ENCODE results near the gene CCDC6. TPM values are rescaled to one million over a fixed set of nuclear protein-coding genes. Genes with fewer than 3 reads are reported as not detected.
"Not testable (repeated sequence)": the region's sequence is repeated elsewhere in the genome, so short reads cannot be mapped to it uniquely, and the experiment has no call there.

The CCDC6 gene
- total RNA-seq, 1 experiment from 2014 or later: 116 TPM

- H3K27ac Mint-ChIP-seq (ENCODE audit: unreplicated experiment): peak overlapping the region; percentile 52
- Histone ChIP-seq H3K4me3 (ENCODE audit: low read depth, low read length) (no peak overlapping the region), H3K4me1 (peaks cover 19% of the 10 kb centered on the region), H3K36me3 (ENCODE audit: control insufficient read depth, insufficient read depth, low read length) (0 out of 2 replicates have a peak, but pooled peaks cover 2% of the 10 kb centered on the region), H3K27me3 (replicated peaks; ENCODE audit: control insufficient read depth, insufficient read depth, low read length) (no peaks in the 10 kb centered on the region), H3K9me3 (no peaks in the 10 kb centered on the region)
- H3K9me3 Mint-ChIP-seq (ENCODE audit: unreplicated experiment): no peaks in the 10 kb centered on the region
- peaks cover 32% of the 10 kb centered on the region for H3K4me1 Mint-ChIP-seq (ENCODE audit: low read depth, unreplicated experiment)
- ChIA-PET POLR2A (interaction anchor here (0.7 kb wide), 1 partner anchor 18 kb away, joined by 3 read pairs; the partner anchor contains the start of gene CCDC6), CTCF (interaction anchor here (0.7 to 2.2 kb wide), 3 partner anchors 18 to 57 kb away, joined by 3 to 13 read pairs (median 7); partner anchors contain the start of gene CCDC6)
- DNase-seq: peak; percentile 46 to 60
- no peak overlapping the region for H3K4me3 Mint-ChIP-seq (ENCODE audit: unreplicated experiment)
- no peaks in the 10 kb centered on the region for H3K27me3 Mint-ChIP-seq (ENCODE audit: insufficient read depth, unreplicated experiment)
- BruUV-seq (replicated peaks): no TSS peak
- H3K36me3 Mint-ChIP-seq (ENCODE audit: insufficient read depth, unreplicated experiment): peaks cover 48% of the 10 kb centered on the region
- intact Hi-C loops (cut with micrococcal nuclease; ENCODE audit: unreplicated experiment): no loop called here
- TF ChIP-seq CTCF (IDR thresholded peaks at IDR 0.05; ENCODE audit: insufficient read depth in 1 of 2, low read depth in 1 of 2, low read length in 1 of 2, severe bottlenecking in 1 of 2, unreplicated experiment in 1 of 2): no peak
Observed at GRCh38 chr10:59887972-59888640, 18.2 kb downstream of the CCDC6 start.

- ChIA-PET POLR2A (no interaction called here), CTCF (no interaction called here)
- BruUV-seq (replicated peaks): no TSS peak
- intact Hi-C loops (cut with micrococcal nuclease; ENCODE audit: unreplicated experiment): no loop called here
- no peak overlapping the region for H3K4me3 Mint-ChIP-seq (ENCODE audit: unreplicated experiment)
- no peak overlapping the region for H3K27ac Mint-ChIP-seq (ENCODE audit: unreplicated experiment)
- no peak overlapping the region for H3K4me3 ChIP-seq (ENCODE audit: low read depth, low read length)
- no peaks in the 10 kb centered on the region for H3K9me3 Mint-ChIP-seq (ENCODE audit: unreplicated experiment)
- TF ChIP-seq CTCF (IDR thresholded peaks at IDR 0.05; ENCODE audit: insufficient read depth in 1 of 2, low read depth in 1 of 2, low read length in 1 of 2, severe bottlenecking in 1 of 2, unreplicated experiment in 1 of 2): no peak
- H3K4me1 ChIP-seq: peaks cover 19% of the 10 kb centered on the region
- 0 out of 2 replicates have a peak, but pooled peaks cover 2% of the 10 kb centered on the region for H3K36me3 ChIP-seq (ENCODE audit: control insufficient read depth, insufficient read depth, low read length)
- DNase-seq: no peak
- H3K27me3 Mint-ChIP-seq (ENCODE audit: insufficient read depth, unreplicated experiment): no peaks in the 10 kb centered on the region
- no peaks in the 10 kb centered on the region for H3K9me3 ChIP-seq
- H3K27me3 ChIP-seq (replicated peaks; ENCODE audit: control insufficient read depth, insufficient read depth, low read length): no peaks in the 10 kb centered on the region
- peaks cover 32% of the 10 kb centered on the region for H3K4me1 Mint-ChIP-seq (ENCODE audit: low read depth, unreplicated experiment)
- peaks cover 48% of the 10 kb centered on the region for H3K36me3 Mint-ChIP-seq (ENCODE audit: insufficient read depth, unreplicated experiment)
Observed at GRCh38 chr10:59887006-59887405, 19.4 kb downstream of the CCDC6 start.

- peaks cover 39% of the 10 kb centered on the region for H3K4me1 Mint-ChIP-seq (ENCODE audit: low read depth, unreplicated experiment)
- DNase-seq: no peak
- H3K4me3 Mint-ChIP-seq (ENCODE audit: unreplicated experiment): no peak overlapping the region
- H3K27me3 Mint-ChIP-seq (ENCODE audit: insufficient read depth, unreplicated experiment): no peaks in the 10 kb centered on the region
- Histone ChIP-seq H3K4me3 (ENCODE audit: low read depth, low read length) (no peak overlapping the region), H3K4me1 (peaks cover 19% of the 10 kb centered on the region), H3K27me3 (replicated peaks; ENCODE audit: control insufficient read depth, insufficient read depth, low read length) (no peaks in the 10 kb centered on the region), H3K36me3 (ENCODE audit: control insufficient read depth, insufficient read depth, low read length) (0 out of 2 replicates have a peak, but pooled peaks cover 2% of the 10 kb centered on the region), H3K9me3 (no peaks in the 10 kb centered on the region)
- TF ChIP-seq CTCF (IDR thresholded peaks at IDR 0.05; ENCODE audit: insufficient read depth in 1 of 2, low read depth in 1 of 2, low read length in 1 of 2, severe bottlenecking in 1 of 2, unreplicated experiment in 1 of 2): no peak
- CTCF ChIA-PET: interaction anchor here (0.6 kb wide), 1 partner anchor 171 kb away, joined by 4 read pairs; no protein-coding TSS in a partner anchor
- no peak overlapping the region for H3K27ac Mint-ChIP-seq (ENCODE audit: unreplicated experiment)
- BruUV-seq (replicated peaks): no TSS peak
- H3K36me3 Mint-ChIP-seq (ENCODE audit: insufficient read depth, unreplicated experiment): peaks cover 47% of the 10 kb centered on the region
- POLR2A ChIA-PET: no interaction called here
- intact Hi-C loops (cut with micrococcal nuclease; ENCODE audit: unreplicated experiment): no loop called here
- H3K9me3 Mint-ChIP-seq (ENCODE audit: unreplicated experiment): no peaks in the 10 kb centered on the region
Observed at GRCh38 chr10:59885430-59886134, 20.8 kb downstream of the CCDC6 start.

- H3K27me3 ChIP-seq (replicated peaks; ENCODE audit: control insufficient read depth, insufficient read depth, low read length); BruUV-seq (replicated peaks); CTCF ChIA-PET; H3K4me3 Mint-ChIP-seq (ENCODE audit: unreplicated experiment); H3K36me3 ChIP-seq (ENCODE audit: control insufficient read depth, insufficient read depth, low read length); H3K27me3 Mint-ChIP-seq (ENCODE audit: insufficient read depth, unreplicated experiment); H3K9me3 ChIP-seq; DNase-seq; H3K27ac Mint-ChIP-seq (ENCODE audit: unreplicated experiment); intact Hi-C loops (cut with micrococcal nuclease; ENCODE audit: unreplicated experiment); H3K9me3 Mint-ChIP-seq (ENCODE audit: unreplicated experiment); H3K4me3 ChIP-seq (ENCODE audit: low read depth, low read length); POLR2A ChIA-PET: not testable (repeated sequence)
- peaks cover 33% of the 10 kb centered on the region for H3K4me1 Mint-ChIP-seq (ENCODE audit: low read depth, unreplicated experiment)
- H3K4me1 ChIP-seq: peaks cover 19% of the 10 kb centered on the region
- H3K36me3 Mint-ChIP-seq (ENCODE audit: insufficient read depth, unreplicated experiment): peaks cover 42% of the 10 kb centered on the region
Observed at GRCh38 chr10:59884893-59885292, 21.5 kb downstream of the CCDC6 start.

Measured in Caco-2 (cell line).